ENCODE data around the gene OTOP2. TPM values are rescaled to one million over a fixed set of nuclear protein-coding genes. Genes with fewer than 3 reads are reported as not detected.

Gene OTOP2
- total and polyA plus RNA-seq, 9 of the 15 experiments (the other 6 are each of a cell fraction or from before 2014, with no cell fraction given): 0.04 to 0.36 (median 0.14) TPM; not detected in 1

- Histone ChIP-seq H3K36me3 (ENCODE audit: control insufficient read depth, insufficient read depth, low read length) (no peaks in the 10 kb centered on the region), H2AFZ (ENCODE audit: low read depth, low read length) (no peak overlapping the region), H3K27me3 (ENCODE audit: control insufficient read depth in 2 of 2, insufficient read depth in 2 of 2, low read length in 2 of 2) (peaks cover 13 to 28% of the 10 kb centered on the region in 2 experiments; a peak in 4 of 5 replicates), H3K9me3 (replicated peaks; ENCODE audit: control insufficient read depth, insufficient read depth, low read depth, low read length) (no peaks in the 10 kb centered on the region), H3K79me2 (ENCODE audit: control insufficient read depth, insufficient read depth, low read length) (no peaks in the 10 kb centered on the region), H3K27ac (ENCODE audit: extremely low read depth, low read depth, low read length) (no peak overlapping the region), H3K4me1 (replicated peaks in 1 of 2; ENCODE audit: control insufficient read depth in 2 of 2, insufficient read depth in 2 of 2, low read length in 2 of 2) (peaks cover 0 to 25% of the 10 kb centered on the region in 2 experiments; a peak in 2 of 5 replicates), H3K4me3 (no peak overlapping the region), H3K9me1 (ENCODE audit: control insufficient read depth, insufficient read depth, low read length) (no peaks in the 10 kb centered on the region), H4K20me1 (replicated peaks; ENCODE audit: control insufficient read depth, insufficient read depth, low read length) (no peaks in the 10 kb centered on the region; the same call in 1 of the 2 replicates), H3K4me2 (ENCODE audit: insufficient read depth, low read length) (no peak overlapping the region), H3K9ac (ENCODE audit: insufficient read depth in 1 of 2, low read depth in 2 of 2, low read length in 2 of 2) (no peak overlapping the region)
- TF ChIP-seq ZFP36 (IDR thresholded peaks at IDR 0.05; ENCODE audit: low read depth, low read length, partially characterized antibody) (peak; percentile 92), U2AF1 (optimal IDR thresholded peaks at IDR 0.05; ENCODE audit: low read depth, low read length) (no peak)
- ATAC-seq: no peak
- POLR2A ChIA-PET: interaction anchor here (0.6 to 1.3 kb wide), 3 partner anchors 17 to 23 kb away, joined by 4 to 6 read pairs (median 4); partner anchors contain the start of gene FDXR
- CTCF ChIA-PET (ENCODE audit: low intra/inter-chr PET ratio): no interaction called here
- in situ Hi-C loops (cut with MboI): no loop called here
- FAIRE-seq: no peak
- DNase-seq (ENCODE audit: extremely low read depth in 1 of 4, low spot score in 3 of 4): no peak
- intact Hi-C loops (cut with micrococcal nuclease): no loop called here
- BruUV-seq (replicated peaks): no TSS peak
- 59% methylated on average over 7 of the region's 7 CpGs for WGBS (ENCODE audit: insufficient coverage, low coverage, missing lambda C conversion rate)
Observed at GRCh38 chr17:74890554-74890953, 33.5 kb upstream of the OTOP2 start.

GRCh38 chr17:74892013-74892841 lies 31.8 kb upstream of the OTOP2 start:
- no peak overlapping the region for H3K27ac ChIP-seq (ENCODE audit: extremely low read depth, low read depth, low read length)
- in situ Hi-C loops (cut with MboI): no loop called here
- no peak overlapping the region for H2AFZ ChIP-seq (ENCODE audit: low read depth, low read length)
- H3K9ac ChIP-seq (ENCODE audit: insufficient read depth in 1 of 2, low read depth in 2 of 2, low read length in 2 of 2): no peak overlapping the region
- no TSS peak for BruUV-seq (replicated peaks)
- H4K20me1 ChIP-seq (replicated peaks; ENCODE audit: control insufficient read depth, insufficient read depth, low read length): peaks cover 5% of the 10 kb centered on the region; the same call in 1 of the 2 replicates
- H3K4me1 ChIP-seq (replicated peaks in 1 of 2; ENCODE audit: control insufficient read depth in 2 of 2, insufficient read depth in 2 of 2, low read length in 2 of 2): peaks cover 0 to 25% of the 10 kb centered on the region in 2 experiments; a peak in 2 of 5 replicates
- CTCF ChIA-PET (ENCODE audit: low intra/inter-chr PET ratio): interaction anchor here (0.5 kb wide), 1 partner anchor 418 kb away, joined by 4 read pairs; no protein-coding TSS in a partner anchor
- H3K27me3 ChIP-seq (ENCODE audit: control insufficient read depth in 2 of 2, insufficient read depth in 2 of 2, low read length in 2 of 2): peaks cover 21 to 44% of the 10 kb centered on the region in 2 experiments; a peak in 4 of 5 replicates
- 46% methylated on average over 19 of the region's 20 CpGs for WGBS (ENCODE audit: insufficient coverage, low coverage, missing lambda C conversion rate)
- no peaks in the 10 kb centered on the region for H3K36me3 ChIP-seq (ENCODE audit: control insufficient read depth, insufficient read depth, low read length)
- POLR2A ChIA-PET: interaction anchor here (0.6 kb wide), 1 partner anchor 250 kb away, joined by 3 read pairs; no protein-coding TSS in a partner anchor
- no peaks in the 10 kb centered on the region for H3K79me2 ChIP-seq (ENCODE audit: control insufficient read depth, insufficient read depth, low read length)
- ATAC-seq: peak; percentile 32; the same call in 1 of the 3 replicates
- DNase-seq (ENCODE audit: extremely low read depth in 1 of 4, low spot score in 3 of 4): no peak
- intact Hi-C loops (cut with micrococcal nuclease): no loop called here
- FAIRE-seq: no peak
- H3K4me3 ChIP-seq: no peak overlapping the region
- H3K4me2 ChIP-seq (ENCODE audit: insufficient read depth, low read length): no peak overlapping the region
- H3K9me1 ChIP-seq (ENCODE audit: control insufficient read depth, insufficient read depth, low read length): no peaks in the 10 kb centered on the region
- no peaks in the 10 kb centered on the region for H3K9me3 ChIP-seq (replicated peaks; ENCODE audit: control insufficient read depth, insufficient read depth, low read depth, low read length)
- TF ChIP-seq BCLAF1 (IDR thresholded peaks at IDR 0.05; ENCODE audit: borderline replicate concordance in 1 of 2, control insufficient read depth in 1 of 2, low read depth in 2 of 2, low read length in 1 of 2): no peak
- TF ChIP-seq FOXK1 (CRISPR knock-in tag; IDR thresholded peaks at IDR 0.05; ENCODE audit: borderline replicate concordance): no peak
- no peak for TF ChIP-seq GMEB1 (CRISPR knock-in tag; IDR thresholded peaks at IDR 0.05)
